Measurements from ENCODE around the gene LRRC51.

DNA sequence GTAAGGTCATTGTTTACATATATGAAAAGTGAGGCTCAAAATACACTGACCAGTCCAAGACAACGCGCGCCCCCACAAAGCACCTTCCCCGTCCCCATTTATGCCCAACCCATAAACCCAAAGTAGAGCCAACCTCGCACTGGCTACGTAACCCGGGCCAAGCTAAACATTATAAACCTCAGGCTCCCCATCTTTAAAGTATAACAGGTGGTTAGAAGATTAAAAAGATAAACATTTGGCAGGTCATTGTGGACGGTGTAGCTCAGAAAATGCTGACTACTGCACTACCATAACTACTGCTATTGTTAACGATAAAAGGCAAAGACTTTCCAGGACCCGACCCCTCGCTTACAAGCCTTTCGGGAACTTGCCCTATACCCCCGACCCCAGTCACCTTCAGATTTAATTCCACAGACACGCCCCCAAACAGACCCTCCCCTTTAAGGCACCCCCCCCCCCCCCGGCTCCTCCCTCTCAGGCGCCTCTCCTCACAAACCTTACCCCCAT lies 778 bp upstream of the LRRC51 start:
- no peak for TF ChIP-seq POLR2A (IDR thresholded peaks at IDR 0.05; ENCODE audit: low read depth, low read length)
- no peak for TF ChIP-seq POLR2AphosphoS5 (IDR thresholded peaks at IDR 0.05; ENCODE audit: low read depth, low read length)
- no peak for TF ChIP-seq PAX5 (IDR thresholded peaks at IDR 0.05; ENCODE audit: insufficient read depth, low read length, severe bottlenecking)
- no peak for TF ChIP-seq SPI1 (IDR thresholded peaks at IDR 0.05; ENCODE audit: low read depth, low read length)
